Parathyroid adenoma (tissue), 2 donors: ENCODE data around the gene SUPV3L1.

ENCODE experiments used
- H2AFZ ChIP-seq: fragments of 300-600 bp; sonication (generic); one replicate; pipeline ENCODE4 v1.7.0; 2017; ENCODE audit warnings: antibody characterized with exemption, mild to moderate bottlenecking
- H3K27ac ChIP-seq: fragments of 300-600 bp; sonication (generic); one replicate; pipeline ENCODE4 v1.7.0; 2017
- H3K27me3 ChIP-seq: fragments of 300-600 bp; sonication (generic); one replicate; pipeline ENCODE4 v1.7.0; 2017; ENCODE audit warnings: low read length; ENCODE audit not compliant: control insufficient read depth, insufficient read depth
- H3K36me3 ChIP-seq: fragments of 300-600 bp; sonication (generic); one replicate; pipeline ENCODE4 v1.7.0; 2017; ENCODE audit warnings: low read length; ENCODE audit not compliant: control insufficient read depth, insufficient read depth
- H3K4me1 ChIP-seq: fragments of 300-600 bp; sonication (generic); one replicate; pipeline ENCODE4 v1.7.0; 2017; ENCODE audit warnings: control low read depth
- H3K4me2 ChIP-seq: fragments of 300-600 bp; sonication (generic); one replicate; pipeline ENCODE4 v1.7.0; 2017; ENCODE audit warnings: low read length
- H3K4me3 ChIP-seq: fragments of 300-600 bp; sonication (generic); one replicate; pipeline ENCODE4 v1.7.0; 2017; ENCODE audit warnings: low read depth, low read length
- H3K79me2 ChIP-seq: fragments of 300-600 bp; sonication (generic); one replicate; pipeline ENCODE4 v1.7.0; 2017; ENCODE audit warnings: control low read depth
- H3K9ac ChIP-seq: fragments of 300-600 bp; sonication (generic); one replicate; pipeline ENCODE4 v1.7.0; 2017; ENCODE audit warnings: mild to moderate bottlenecking
- H3K9me3 ChIP-seq: fragments of 300-600 bp; sonication (generic); one replicate; pipeline ENCODE4 v1.7.0; 2017; ENCODE audit warnings: low read length; ENCODE audit not compliant: control insufficient read depth
- TF ChIP-seq, protein P1 (sequence below): fragments of 300-600 bp; sonication (generic); IDR thresholded peaks from one replicate; pipeline ENCODE4 v1.7.0; 2017; ENCODE audit warnings: antibody characterized with exemption, mild to moderate bottlenecking
- donor health status: primary hyperparathyroidism.

SUPV3L1 gene

DNA sequence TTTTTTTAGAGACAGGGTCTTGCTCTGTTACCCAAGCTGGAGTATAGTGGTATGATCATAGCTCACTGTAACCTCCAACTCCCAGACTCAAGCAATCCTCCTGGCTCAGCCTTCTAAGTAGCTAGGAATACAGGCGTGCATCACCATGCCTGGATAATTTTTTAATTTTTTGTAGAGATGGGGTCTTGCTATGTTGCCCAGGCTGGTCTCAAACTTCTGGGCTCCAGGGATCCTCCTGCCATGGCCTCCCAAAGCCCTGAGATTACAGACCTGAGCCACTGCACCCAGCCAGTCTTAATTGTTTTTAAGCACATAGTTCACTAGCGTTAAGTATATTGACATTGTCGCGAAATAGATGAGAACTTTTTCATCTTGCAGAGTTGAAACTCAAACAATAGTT, 2.0 kb downstream of the SUPV3L1 start:
- Histone ChIP-seq H3K9ac (no peak overlapping the region), H3K27me3 (no peaks in the 10 kb centered on the region), H3K4me2 (no peak overlapping the region), H3K4me1 (no peaks in the 10 kb centered on the region), H3K27ac (no peak overlapping the region), H3K79me2 (peaks cover 29% of the 10 kb centered on the region), H3K36me3 (no peaks in the 10 kb centered on the region), H3K4me3 (no peak overlapping the region), H2AFZ (no peak overlapping the region), H3K9me3 (no peaks in the 10 kb centered on the region)
- TF ChIP-seq, protein P1, sequence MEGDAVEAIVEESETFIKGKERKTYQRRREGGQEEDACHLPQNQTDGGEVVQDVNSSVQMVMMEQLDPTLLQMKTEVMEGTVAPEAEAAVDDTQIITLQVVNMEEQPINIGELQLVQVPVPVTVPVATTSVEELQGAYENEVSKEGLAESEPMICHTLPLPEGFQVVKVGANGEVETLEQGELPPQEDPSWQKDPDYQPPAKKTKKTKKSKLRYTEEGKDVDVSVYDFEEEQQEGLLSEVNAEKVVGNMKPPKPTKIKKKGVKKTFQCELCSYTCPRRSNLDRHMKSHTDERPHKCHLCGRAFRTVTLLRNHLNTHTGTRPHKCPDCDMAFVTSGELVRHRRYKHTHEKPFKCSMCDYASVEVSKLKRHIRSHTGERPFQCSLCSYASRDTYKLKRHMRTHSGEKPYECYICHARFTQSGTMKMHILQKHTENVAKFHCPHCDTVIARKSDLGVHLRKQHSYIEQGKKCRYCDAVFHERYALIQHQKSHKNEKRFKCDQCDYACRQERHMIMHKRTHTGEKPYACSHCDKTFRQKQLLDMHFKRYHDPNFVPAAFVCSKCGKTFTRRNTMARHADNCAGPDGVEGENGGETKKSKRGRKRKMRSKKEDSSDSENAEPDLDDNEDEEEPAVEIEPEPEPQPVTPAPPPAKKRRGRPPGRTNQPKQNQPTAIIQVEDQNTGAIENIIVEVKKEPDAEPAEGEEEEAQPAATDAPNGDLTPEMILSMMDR: no peak

DNA sequence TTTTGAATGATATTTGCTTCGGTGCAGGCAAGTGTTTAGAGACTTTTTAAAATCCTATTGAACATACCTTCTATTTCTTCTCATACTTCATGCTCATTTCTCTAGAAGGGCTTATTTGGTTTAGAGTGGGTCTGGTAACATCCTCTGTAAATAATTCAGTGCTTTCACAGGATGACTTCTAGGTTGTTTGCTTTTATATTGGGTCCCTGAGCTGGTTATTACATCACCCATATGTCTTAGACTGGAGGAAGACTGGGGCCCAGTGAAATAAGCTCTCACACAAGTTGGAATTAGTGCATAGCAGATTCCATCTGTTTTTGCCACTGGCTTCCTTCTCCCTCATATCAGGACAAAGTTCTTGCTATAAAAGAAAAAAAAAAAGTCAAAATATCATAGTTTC, 6.5 kb downstream of the SUPV3L1 start:
- Histone ChIP-seq H3K4me1 (no peaks in the 10 kb centered on the region), H3K9me3 (no peaks in the 10 kb centered on the region), H3K27ac (no peak overlapping the region), H3K4me3 (no peak overlapping the region), H3K4me2 (no peak overlapping the region), H3K9ac (no peak overlapping the region), H3K27me3 (no peaks in the 10 kb centered on the region), H3K79me2 (peaks cover 13% of the 10 kb centered on the region), H2AFZ (no peak overlapping the region), H3K36me3 (no peaks in the 10 kb centered on the region)
- TF ChIP-seq, protein P1: no peak

DNA sequence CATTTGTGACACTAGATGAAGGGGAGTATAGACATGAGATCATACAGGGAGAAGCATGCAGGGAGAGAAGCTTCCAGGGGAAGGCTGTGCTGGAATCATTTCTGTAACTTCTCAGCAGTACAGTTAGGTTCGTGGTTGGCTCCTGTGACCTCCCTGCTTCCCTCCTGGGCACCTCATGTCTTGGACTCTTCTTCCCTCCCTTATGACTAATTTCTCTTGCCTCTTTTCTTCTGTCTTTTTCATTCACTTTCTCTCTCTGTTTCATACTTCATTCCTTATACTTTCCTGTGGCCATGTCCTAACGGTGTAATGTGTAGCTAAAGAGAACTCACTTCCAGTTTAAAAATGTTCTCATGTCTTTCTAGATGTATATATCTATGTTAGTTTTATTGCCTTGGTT, 21.0 kb downstream of the SUPV3L1 start:
- H3K4me2 ChIP-seq: no peak overlapping the region
- no peak overlapping the region for H3K9ac ChIP-seq
- H2AFZ ChIP-seq: no peak overlapping the region
- H3K27ac ChIP-seq: no peak overlapping the region
- H3K4me3 ChIP-seq: no peak overlapping the region
- TF ChIP-seq, protein P1: no peak
- H3K27me3 ChIP-seq: no peaks in the 10 kb centered on the region
- H3K4me1 ChIP-seq: no peaks in the 10 kb centered on the region
- H3K79me2 ChIP-seq: no peaks in the 10 kb centered on the region
- no peaks in the 10 kb centered on the region for H3K9me3 ChIP-seq
- no peaks in the 10 kb centered on the region for H3K36me3 ChIP-seq

DNA sequence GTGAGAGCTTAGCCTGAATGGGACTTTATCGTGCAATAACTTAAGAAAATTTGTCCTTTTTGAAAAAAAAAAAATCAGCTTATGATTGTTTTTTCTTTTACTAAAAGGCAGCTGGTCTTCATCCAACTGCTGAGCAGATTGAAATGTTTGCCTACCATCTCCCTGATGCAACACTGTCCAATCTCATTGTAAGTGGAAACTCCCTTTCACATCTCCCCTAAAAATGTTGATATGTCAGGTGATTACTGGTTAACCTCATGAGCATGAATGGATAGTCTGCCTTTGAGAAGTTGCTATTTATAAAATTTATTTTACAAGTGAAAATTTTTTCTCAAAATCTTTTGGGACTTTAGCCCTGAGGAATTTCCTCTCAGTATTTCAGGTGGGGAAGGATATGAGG, 22.3 kb downstream of the SUPV3L1 start:
- Histone ChIP-seq H3K79me2 (no peaks in the 10 kb centered on the region), H3K9ac (no peak overlapping the region), H3K9me3 (no peaks in the 10 kb centered on the region), H3K27me3 (no peaks in the 10 kb centered on the region), H3K4me2 (no peak overlapping the region), H3K27ac (no peak overlapping the region), H3K36me3 (no peaks in the 10 kb centered on the region), H3K4me3 (no peak overlapping the region), H2AFZ (no peak overlapping the region), H3K4me1 (no peaks in the 10 kb centered on the region)
- TF ChIP-seq, protein P1: no peak

DNA sequence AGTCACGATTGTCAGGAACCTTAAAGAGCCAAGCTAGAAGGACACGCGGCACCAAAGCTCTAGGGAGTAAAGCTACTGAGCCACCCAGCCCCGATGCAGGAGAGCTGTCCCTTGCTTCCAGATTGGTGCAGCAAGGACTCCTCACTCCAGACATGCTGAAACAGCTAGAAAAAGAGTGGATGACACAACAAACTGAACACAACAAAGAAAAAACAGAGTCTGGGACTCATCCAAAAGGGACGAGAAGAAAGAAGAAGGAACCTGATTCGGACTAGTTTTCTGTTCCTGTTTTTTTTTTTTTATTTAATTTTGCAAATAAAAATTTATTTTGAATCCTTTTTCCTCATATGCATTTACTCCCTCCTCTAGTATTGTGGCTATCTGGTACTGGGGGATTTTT, 28.7 kb downstream of the SUPV3L1 start:
- Histone ChIP-seq H3K4me1 (peaks cover 5% of the 10 kb centered on the region), H3K9me3 (no peaks in the 10 kb centered on the region), H3K4me3 (no peak overlapping the region), H3K36me3 (no peaks in the 10 kb centered on the region), H3K27ac (no peak overlapping the region), H3K27me3 (no peaks in the 10 kb centered on the region), H3K9ac (no peak overlapping the region), H3K4me2 (no peak overlapping the region), H3K79me2 (no peaks in the 10 kb centered on the region), H2AFZ (no peak overlapping the region)
- TF ChIP-seq, protein P1: no peak
